Measurements from ENCODE around the gene F7.
"Not testable (repeated sequence)": the region's sequence is repeated elsewhere in the genome, so short reads cannot be mapped to it uniquely, and the experiment has no call there.

The F7 gene

GRCh38 chr13:113157206-113157928 lies 51.8 kb downstream of the F7 start:
- DNase-seq: no peak

GRCh38 chr13:113157929-113158747 lies 52.5 kb downstream of the F7 start, which contains the start of gene PROZ:
TSS of gene PROZ (plus strand) at chr13:113158648. CDS start at chr13:113158661, 13 bp downstream.
- DNase-seq: no peak

- DNase-seq: no peak
Observed at GRCh38 chr13:113158946-113159345, 53.4 kb downstream of the F7 start.

- no peak for DNase-seq
Observed at GRCh38 chr13:113159701-113160100, 54.1 kb downstream of the F7 start.

GRCh38 chr13:113160983-113161382 lies 55.4 kb downstream of the F7 start:
- DNase-seq: no peak

- no peak for DNase-seq
Observed at GRCh38 chr13:113161433-113161832, 55.8 kb downstream of the F7 start.

- not testable (repeated sequence) for DNase-seq
Observed at GRCh38 chr13:113161975-113162374, 56.4 kb downstream of the F7 start.

- DNase-seq: no peak
Observed at GRCh38 chr13:113162783-113163685, 57.4 kb downstream of the F7 start.

GRCh38 chr13:113164492-113164891 lies 58.9 kb downstream of the F7 start:
- DNase-seq: no peak

- no peak for DNase-seq
Observed at GRCh38 chr13:113166266-113166665, 60.7 kb downstream of the F7 start.

GRCh38 chr13:113166681-113167080 lies 61.1 kb downstream of the F7 start:
- DNase-seq: no peak

- DNase-seq: no peak
Observed at GRCh38 chr13:113167155-113167554, 61.6 kb downstream of the F7 start.

GRCh38 chr13:113167575-113167974 lies 62.0 kb downstream of the F7 start:
- DNase-seq: no peak

- no peak for DNase-seq
Observed at GRCh38 chr13:113168211-113168610, 62.6 kb downstream of the F7 start.

- DNase-seq: peak; percentile 19
Observed at GRCh38 chr13:113169277-113170272, 64.0 kb downstream of the F7 start.
